ENCODE measurements around the gene SYN1. TPM values are rescaled to one million over a fixed set of nuclear protein-coding genes. Genes with fewer than 3 reads are reported as not detected.
"Not testable (repeated sequence)": the region's sequence is repeated elsewhere in the genome, so short reads cannot be mapped to it uniquely, and the experiment has no call there.

The SYN1 gene
- 5.7 and 6.4 TPM in 2 replicates for polyA plus RNA-seq (2013)

GRCh38 chrX:47619486-47620302 lies at the start of gene SYN1:
TSS of gene SYN1 (minus strand) at chrX:47619857. CDS start at chrX:47619728, 129 bp downstream.
- Histone ChIP-seq H3K23ac (ENCODE audit: low read length) (no peak within 1 kb of the TSS), H3K4me2 (ENCODE audit: low read length) (peak within 1 kb of the TSS; percentile 88), H3K9me3 (ENCODE audit: insufficient read depth, low read depth, low read length) (peaks cover 1% of the 10 kb centered on the region), H3K9ac (ENCODE audit: low read length) (no peak within 1 kb of the TSS), H3K14ac (ENCODE audit: low read length) (no peak within 1 kb of the TSS), H3K79me2 (ENCODE audit: control insufficient read depth, insufficient read depth, low read length, poor library complexity) (no peaks in the 10 kb centered on the region), H4K8ac (ENCODE audit: low read depth, low read length) (no peak within 1 kb of the TSS), H3K27ac (ENCODE audit: low read depth, low read length) (no peak within 1 kb of the TSS), H4K91ac (ENCODE audit: low read depth, low read length) (no peak within 1 kb of the TSS), H4K12ac (ENCODE audit: low read depth, low read length) (no peak within 1 kb of the TSS), H3K79me1 (ENCODE audit: low read length) (no peaks in the 10 kb centered on the region), H3K27me3 (ENCODE audit: insufficient read depth, low read length) (no peaks in the 10 kb centered on the region), H3K4ac (ENCODE audit: low read depth, low read length) (no peak within 1 kb of the TSS), H2BK5ac (ENCODE audit: low read depth, low read length, poor library complexity) (no peak within 1 kb of the TSS), H3K36me3 (ENCODE audit: control insufficient read depth in 1 of 2, insufficient read depth in 2 of 2, low read length in 2 of 2) (no peaks in the 10 kb centered on the region), H3K18ac (ENCODE audit: low read length) (peak within 1 kb of the TSS; percentile 37), H2BK12ac (ENCODE audit: low read length) (no peak within 1 kb of the TSS), H2BK120ac (ENCODE audit: insufficient read depth, low read length, poor library complexity) (no peak within 1 kb of the TSS), H3K4me3 (ENCODE audit: low read depth, low read length) (peak within 1 kb of the TSS; percentile 62), H3K4me1 (ENCODE audit: control insufficient read depth in 1 of 2, insufficient read depth in 2 of 2, low read length in 2 of 2) (peaks cover 3 to 10% of the 10 kb centered on the region in 2 experiments), H2AK5ac (ENCODE audit: low read length) (no peak within 1 kb of the TSS), H2AFZ (ENCODE audit: insufficient read depth, low read length, poor library complexity) (peak within 1 kb of the TSS; percentile 35)
- peak; percentile 35 to 46 for DNase-seq
- WGBS (ENCODE audit: extremely low coverage, insufficient coverage, insufficient read length), result no CpG with 5 or more reads among the region's 88 CpGs

- not testable (repeated sequence) for DNase-seq; H2BK12ac ChIP-seq (ENCODE audit: low read length); H3K27me3 ChIP-seq (ENCODE audit: insufficient read depth, low read length); H4K8ac ChIP-seq (ENCODE audit: low read depth, low read length); H3K79me2 ChIP-seq (ENCODE audit: control insufficient read depth, insufficient read depth, low read length, poor library complexity); H2BK120ac ChIP-seq (ENCODE audit: insufficient read depth, low read length, poor library complexity); H2BK5ac ChIP-seq (ENCODE audit: low read depth, low read length, poor library complexity); H2AK5ac ChIP-seq (ENCODE audit: low read length); H3K27ac ChIP-seq (ENCODE audit: low read depth, low read length); H3K4ac ChIP-seq (ENCODE audit: low read depth, low read length); H4K12ac ChIP-seq (ENCODE audit: low read depth, low read length); H3K4me3 ChIP-seq (ENCODE audit: low read depth, low read length); H2AFZ ChIP-seq (ENCODE audit: insufficient read depth, low read length, poor library complexity); H3K18ac ChIP-seq (ENCODE audit: low read length); H3K9ac ChIP-seq (ENCODE audit: low read length); H3K4me2 ChIP-seq (ENCODE audit: low read length); H4K91ac ChIP-seq (ENCODE audit: low read depth, low read length); H3K79me1 ChIP-seq (ENCODE audit: low read length); H3K14ac ChIP-seq (ENCODE audit: low read length); H3K4me1 ChIP-seq (ENCODE audit: control insufficient read depth in 1 of 2, insufficient read depth in 2 of 2, low read length in 2 of 2); H3K36me3 ChIP-seq (ENCODE audit: control insufficient read depth in 1 of 2, insufficient read depth in 2 of 2, low read length in 2 of 2); H3K9me3 ChIP-seq (ENCODE audit: insufficient read depth, low read depth, low read length); H3K23ac ChIP-seq (ENCODE audit: low read length)
- no CpG with 5 or more reads among the region's 4 CpGs for WGBS (ENCODE audit: extremely low coverage, insufficient coverage, insufficient read length)
Measured at GRCh38 chrX:47665797-47666196, 46.1 kb upstream of the SYN1 start.

GRCh38 chrX:47664737-47665136 lies 45.1 kb upstream of the SYN1 start:
- no CpG with 5 or more reads among the region's 5 CpGs for WGBS (ENCODE audit: extremely low coverage, insufficient coverage, insufficient read length)
- H3K9ac ChIP-seq (ENCODE audit: low read length), result no peak overlapping the region
- no peak overlapping the region for H2BK120ac ChIP-seq (ENCODE audit: insufficient read depth, low read length, poor library complexity)
- H2AFZ ChIP-seq (ENCODE audit: insufficient read depth, low read length, poor library complexity), result no peak overlapping the region
- H3K27me3 ChIP-seq (ENCODE audit: insufficient read depth, low read length), result no peaks in the 10 kb centered on the region
- H3K4me2 ChIP-seq (ENCODE audit: low read length), result no peak overlapping the region
- no peak overlapping the region for H3K18ac ChIP-seq (ENCODE audit: low read length)
- peaks cover 0 to 3% of the 10 kb centered on the region in 2 experiments for H3K4me1 ChIP-seq (ENCODE audit: control insufficient read depth in 1 of 2, insufficient read depth in 2 of 2, low read length in 2 of 2)
- H3K79me2 ChIP-seq (ENCODE audit: control insufficient read depth, insufficient read depth, low read length, poor library complexity), result no peaks in the 10 kb centered on the region
- no peak overlapping the region for H3K27ac ChIP-seq (ENCODE audit: low read depth, low read length)
- H3K4ac ChIP-seq (ENCODE audit: low read depth, low read length), result no peak overlapping the region
- no peaks in the 10 kb centered on the region for H3K79me1 ChIP-seq (ENCODE audit: low read length)
- H2BK5ac ChIP-seq (ENCODE audit: low read depth, low read length, poor library complexity), result no peak overlapping the region
- H3K36me3 ChIP-seq (ENCODE audit: control insufficient read depth in 1 of 2, insufficient read depth in 2 of 2, low read length in 2 of 2), result no peaks in the 10 kb centered on the region
- no peak overlapping the region for H4K91ac ChIP-seq (ENCODE audit: low read depth, low read length)
- DNase-seq, result peak; percentile 40 to 80
- H2BK12ac ChIP-seq (ENCODE audit: low read length), result no peak overlapping the region
- H3K14ac ChIP-seq (ENCODE audit: low read length), result no peak overlapping the region
- H3K9me3 ChIP-seq (ENCODE audit: insufficient read depth, low read depth, low read length), result no peaks in the 10 kb centered on the region
- H4K8ac ChIP-seq (ENCODE audit: low read depth, low read length), result no peak overlapping the region
- H4K12ac ChIP-seq (ENCODE audit: low read depth, low read length), result no peak overlapping the region
- no peak overlapping the region for H2AK5ac ChIP-seq (ENCODE audit: low read length)
- H3K23ac ChIP-seq (ENCODE audit: low read length), result no peak overlapping the region
- H3K4me3 ChIP-seq (ENCODE audit: low read depth, low read length), result no peak overlapping the region

- Histone ChIP-seq H2BK5ac (ENCODE audit: low read depth, low read length, poor library complexity) (no peak overlapping the region), H3K79me1 (ENCODE audit: low read length) (peaks cover 4% of the 10 kb centered on the region), H4K12ac (ENCODE audit: low read depth, low read length) (no peak overlapping the region), H3K4ac (ENCODE audit: low read depth, low read length) (no peak overlapping the region), H3K79me2 (ENCODE audit: control insufficient read depth, insufficient read depth, low read length, poor library complexity) (no peaks in the 10 kb centered on the region), H3K36me3 (ENCODE audit: control insufficient read depth in 1 of 2, insufficient read depth in 2 of 2, low read length in 2 of 2) (peaks cover 0 to 5% of the 10 kb centered on the region in 2 experiments), H3K18ac (ENCODE audit: low read length) (no peak overlapping the region), H3K4me1 (ENCODE audit: control insufficient read depth in 1 of 2, insufficient read depth in 2 of 2, low read length in 2 of 2) (peaks cover 0 to 3% of the 10 kb centered on the region in 2 experiments), H3K9me3 (ENCODE audit: insufficient read depth, low read depth, low read length) (no peaks in the 10 kb centered on the region), H4K8ac (ENCODE audit: low read depth, low read length) (no peak overlapping the region), H3K14ac (ENCODE audit: low read length) (no peak overlapping the region), H3K4me2 (ENCODE audit: low read length) (no peak overlapping the region), H3K4me3 (ENCODE audit: low read depth, low read length) (no peak overlapping the region), H4K91ac (ENCODE audit: low read depth, low read length) (no peak overlapping the region), H3K23ac (ENCODE audit: low read length) (no peak overlapping the region), H2AK5ac (ENCODE audit: low read length) (no peak overlapping the region), H3K9ac (ENCODE audit: low read length) (no peak overlapping the region), H2BK12ac (ENCODE audit: low read length) (no peak overlapping the region), H3K27ac (ENCODE audit: low read depth, low read length) (no peak overlapping the region), H2BK120ac (ENCODE audit: insufficient read depth, low read length, poor library complexity) (no peak overlapping the region), H3K27me3 (ENCODE audit: insufficient read depth, low read length) (no peaks in the 10 kb centered on the region), H2AFZ (ENCODE audit: insufficient read depth, low read length, poor library complexity) (no peak overlapping the region)
- no CpG with 5 or more reads among the region's 1 CpG for WGBS (ENCODE audit: extremely low coverage, insufficient coverage, insufficient read length)
- peak; percentile 75 to 87 for DNase-seq
Measured at GRCh38 chrX:47662144-47662657, 42.5 kb upstream of the SYN1 start.
